ENCODE measurements around the gene APP. TPM values are rescaled to one million over a fixed set of nuclear protein-coding genes. Genes with fewer than 3 reads are reported as not detected.

APP gene
- total RNA-seq, 1 experiment from 2014 or later = 224 TPM

DNA sequence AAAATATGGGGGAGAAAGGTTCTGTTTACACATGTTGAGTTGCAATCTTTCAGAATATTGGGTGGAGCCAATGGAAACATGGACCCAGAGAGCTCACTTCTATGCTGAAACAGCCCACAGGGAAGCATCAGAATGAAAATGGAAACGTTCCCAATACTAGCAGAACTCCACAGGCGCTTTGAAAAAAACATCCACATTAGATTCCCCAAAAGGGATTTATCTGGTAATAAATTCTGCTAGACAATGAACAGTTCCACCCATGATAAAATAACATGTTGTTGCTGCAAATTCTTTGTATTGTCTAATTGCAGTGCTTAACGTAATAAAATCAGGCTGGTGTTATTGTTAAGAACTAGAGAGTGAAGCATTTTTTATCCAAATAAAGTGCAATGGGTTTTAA lies 238.8 kb downstream of the APP start:
- Histone ChIP-seq H3K79me2 (ENCODE audit: low read depth) (0 out of 2 replicates have a peak, but pooled peaks cover 7% of the 10 kb centered on the region), H3K4me1 (replicated peaks; ENCODE audit: insufficient read depth) (peaks cover 8% of the 10 kb centered on the region), H3K9me3 (ENCODE audit: insufficient read depth, low read depth) (no peaks in the 10 kb centered on the region), H3K36me3 (ENCODE audit: low read depth) (no peaks in the 10 kb centered on the region), H3K4me3 (no peak overlapping the region), H3K9me2 (ENCODE audit: insufficient read depth) (no peaks in the 10 kb centered on the region), H2AFZ (no peak overlapping the region), H3K27ac (no peak overlapping the region), H3K4me2 (no peak overlapping the region), H3F3A (ENCODE audit: insufficient read depth, low read depth) (peaks cover 20% of the 10 kb centered on the region; the same call in 1 of the 2 replicates), H4K20me1 (ENCODE audit: insufficient read depth) (0 out of 2 replicates have a peak, but pooled peaks cover 3% of the 10 kb centered on the region), H3K27me3 (ENCODE audit: insufficient read depth, low read depth) (no peaks in the 10 kb centered on the region)
- TF ChIP-seq EZH2 (IDR thresholded peaks at IDR 0.05; ENCODE audit: low read depth) = no peak
- TF ChIP-seq, protein P1, sequence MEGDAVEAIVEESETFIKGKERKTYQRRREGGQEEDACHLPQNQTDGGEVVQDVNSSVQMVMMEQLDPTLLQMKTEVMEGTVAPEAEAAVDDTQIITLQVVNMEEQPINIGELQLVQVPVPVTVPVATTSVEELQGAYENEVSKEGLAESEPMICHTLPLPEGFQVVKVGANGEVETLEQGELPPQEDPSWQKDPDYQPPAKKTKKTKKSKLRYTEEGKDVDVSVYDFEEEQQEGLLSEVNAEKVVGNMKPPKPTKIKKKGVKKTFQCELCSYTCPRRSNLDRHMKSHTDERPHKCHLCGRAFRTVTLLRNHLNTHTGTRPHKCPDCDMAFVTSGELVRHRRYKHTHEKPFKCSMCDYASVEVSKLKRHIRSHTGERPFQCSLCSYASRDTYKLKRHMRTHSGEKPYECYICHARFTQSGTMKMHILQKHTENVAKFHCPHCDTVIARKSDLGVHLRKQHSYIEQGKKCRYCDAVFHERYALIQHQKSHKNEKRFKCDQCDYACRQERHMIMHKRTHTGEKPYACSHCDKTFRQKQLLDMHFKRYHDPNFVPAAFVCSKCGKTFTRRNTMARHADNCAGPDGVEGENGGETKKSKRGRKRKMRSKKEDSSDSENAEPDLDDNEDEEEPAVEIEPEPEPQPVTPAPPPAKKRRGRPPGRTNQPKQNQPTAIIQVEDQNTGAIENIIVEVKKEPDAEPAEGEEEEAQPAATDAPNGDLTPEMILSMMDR (conservative IDR thresholded peaks at IDR 0.05) = no peak
- BruUV-seq (replicated peaks) = no TSS peak
- intact Hi-C loops (cut with micrococcal nuclease; ENCODE audit: unreplicated experiment) = no loop called here
- ChIA-PET POLR2A (ENCODE audit: unreplicated experiment) (no interaction called here), CTCF (no interaction called here)
- no peak for DNase-seq

- Histone ChIP-seq H3K79me2 (ENCODE audit: low read depth) (0 out of 2 replicates have a peak, but pooled peaks cover 7% of the 10 kb centered on the region), H3K9me2 (ENCODE audit: insufficient read depth) (no peaks in the 10 kb centered on the region), H3K27ac (no peak overlapping the region), H3K4me2 (no peak overlapping the region), H3K36me3 (ENCODE audit: low read depth) (no peaks in the 10 kb centered on the region), H3K4me1 (replicated peaks; ENCODE audit: insufficient read depth) (peaks cover 4% of the 10 kb centered on the region), H3K27me3 (ENCODE audit: insufficient read depth, low read depth) (no peaks in the 10 kb centered on the region), H3F3A (ENCODE audit: insufficient read depth, low read depth) (peaks cover 6% of the 10 kb centered on the region; the same call in 1 of the 2 replicates), H2AFZ (no peak overlapping the region), H4K20me1 (ENCODE audit: insufficient read depth) (no peaks in the 10 kb centered on the region), H3K4me3 (no peak overlapping the region), H3K9me3 (ENCODE audit: insufficient read depth, low read depth) (no peaks in the 10 kb centered on the region)
- intact Hi-C loops (cut with micrococcal nuclease; ENCODE audit: unreplicated experiment) = no loop called here
- no peak for TF ChIP-seq EZH2 (IDR thresholded peaks at IDR 0.05; ENCODE audit: low read depth)
- CTCF ChIA-PET = interaction anchor here (0.6 kb wide), 1 partner anchor 146 kb away, joined by 3 read pairs; no protein-coding TSS in a partner anchor
- POLR2A ChIA-PET (ENCODE audit: unreplicated experiment) = no interaction called here
- BruUV-seq (replicated peaks) = no TSS peak
- DNase-seq = no peak
These were observed 240.6 kb downstream of the APP start for GRCh38 chr21:25929856-25930520.

DNA sequence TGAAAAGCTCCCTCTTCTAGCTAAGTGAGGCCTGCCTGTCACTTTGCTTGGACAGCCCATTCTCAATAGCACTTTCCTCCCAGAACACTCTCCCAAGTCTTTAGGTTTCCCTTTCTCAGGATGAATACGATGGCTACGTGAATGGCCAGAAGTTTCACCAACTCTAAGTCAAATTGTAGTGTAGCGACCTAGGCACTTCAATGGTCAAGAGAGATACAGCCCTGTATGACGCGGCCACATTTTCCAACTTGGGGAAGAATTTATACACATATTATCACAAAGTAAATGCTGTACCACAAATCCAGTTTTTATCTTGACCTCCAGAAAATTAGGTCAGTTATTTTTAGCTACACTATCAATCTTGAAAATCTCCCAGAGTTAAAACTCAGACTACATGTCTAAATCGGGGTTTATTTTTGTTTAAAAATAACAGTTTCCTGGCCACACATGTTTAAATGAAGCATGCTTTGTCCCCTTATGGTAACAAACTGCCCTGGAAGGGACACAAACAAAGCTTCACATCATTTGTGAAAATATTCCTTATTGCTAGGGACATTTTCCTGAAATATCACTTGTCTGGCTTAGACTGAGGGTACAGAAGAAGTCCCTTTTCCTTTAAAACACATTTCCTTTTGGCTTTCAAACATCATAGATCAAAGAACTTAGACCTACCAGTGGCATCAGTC lies 243.2 kb downstream of the APP start:
- no peak overlapping the region for H3K27ac ChIP-seq
- POLR2A ChIA-PET (ENCODE audit: unreplicated experiment) = no interaction called here
- TF ChIP-seq, protein P1 (conservative IDR thresholded peaks at IDR 0.05) = no peak
- TF ChIP-seq EZH2 (IDR thresholded peaks at IDR 0.05; ENCODE audit: low read depth) = no peak

More for the DNA sequence above, 243.2 kb downstream of the APP start:
- DNase-seq = no peak
- H2AFZ ChIP-seq = no peak overlapping the region
- H3K9me2 ChIP-seq (ENCODE audit: insufficient read depth) = no peaks in the 10 kb centered on the region
- H3K4me2 ChIP-seq = no peak overlapping the region
- no peaks in the 10 kb centered on the region for H3K4me1 ChIP-seq (replicated peaks; ENCODE audit: insufficient read depth)
- no peaks in the 10 kb centered on the region for H4K20me1 ChIP-seq (ENCODE audit: insufficient read depth)
- H3F3A ChIP-seq (ENCODE audit: insufficient read depth, low read depth) = no peaks in the 10 kb centered on the region
- no peaks in the 10 kb centered on the region for H3K9me3 ChIP-seq (ENCODE audit: insufficient read depth, low read depth)
- no peaks in the 10 kb centered on the region for H3K36me3 ChIP-seq (ENCODE audit: low read depth)
- intact Hi-C loops (cut with micrococcal nuclease; ENCODE audit: unreplicated experiment) = no loop called here
- no peak overlapping the region for H3K4me3 ChIP-seq
- no TSS peak for BruUV-seq (replicated peaks)
- CTCF ChIA-PET = no interaction called here
- H3K79me2 ChIP-seq (ENCODE audit: low read depth) = no peaks in the 10 kb centered on the region
- H3K27me3 ChIP-seq (ENCODE audit: insufficient read depth, low read depth) = no peaks in the 10 kb centered on the region

All from PC-9 (cell line).